Activated B cell treated with CpG ODN at 0.5 μM for 24 hours (primary cell): ENCODE results near the gene MSI2. TPM values are rescaled to one million over a fixed set of nuclear protein-coding genes. Genes with fewer than 3 reads are reported as not detected.

ENCODE experiments used
- ATAC-seq: fragments of 200-7000 bp; cut with Tn5 transposase; one replicate; pipeline ENCODE4 v1.10.0; 2021; ENCODE audit warnings: low read depth, mild to moderate bottlenecking, moderate library complexity
- CTCF ChIA-PET: fragments of 350-600 bp; sonication (Branson Sonifier 250); formaldehyde crosslinking; loops from one replicate; lab custom pipeline; 2021; ENCODE audit warnings: antibody characterized with exemption; lab: Charles Lee
- POLR2A ChIA-PET: fragments of 350-600 bp; sonication (Branson Sonifier 250); formaldehyde crosslinking; loops from one replicate; lab custom pipeline; 2021; ENCODE audit warnings: antibody characterized with exemption; lab: Charles Lee
- DNase-seq: peaks from one replicate; pipeline ENCODE4 v3.0.0; 2022
- H3K27ac Mint-ChIP-seq: one replicate; pipeline ENCODE4 v1.8.0; 2020; ENCODE audit warnings: mixed read lengths
- H3K27me3 Mint-ChIP-seq: one replicate; pipeline ENCODE4 v1.8.0; 2021; ENCODE audit warnings: mixed read lengths
- H3K36me3 Mint-ChIP-seq: one replicate; pipeline ENCODE4 v1.8.0; 2021; ENCODE audit warnings: low read depth, mixed read lengths
- H3K4me1 Mint-ChIP-seq: one replicate; pipeline ENCODE4 v1.8.0; 2021; ENCODE audit warnings: mixed read lengths
- H3K4me3 Mint-ChIP-seq: one replicate; pipeline ENCODE4 v1.8.0; 2020; ENCODE audit warnings: mild to moderate bottlenecking, mixed read lengths
- H3K9me3 Mint-ChIP-seq: one replicate; pipeline ENCODE4 v1.8.0; 2020; ENCODE audit warnings: mixed read lengths
- CTCF ChIP-seq: fragments of 200-600 bp; IDR thresholded peaks from one replicate; pipeline ENCODE4 v1.8.0; 2022; ENCODE audit warnings: antibody characterized with exemption, mild to moderate bottlenecking
- intact Hi-C: fragments of 100-400 bp; cut with micrococcal nuclease; formaldehyde crosslinking; loops from one replicate; pipeline ENCODE4 v1.15.1; 2024
- total RNA-seq: library from RNA; stranded (reverse); gene quantifications from 2 replicates; pipeline ENCODE4 v1.2.3, GENCODE V29; 2022

Gene MSI2
- total RNA-seq, 1 donor from 2014 or later: 102 TPM

GRCh38 chr17:57290981-57291380, 34.7 kb downstream of the MSI2 start:
- no peak for TF ChIP-seq CTCF
- Mint-ChIP-seq H3K9me3 (no peaks in the 10 kb centered on the region), H3K27me3 (no peaks in the 10 kb centered on the region), H3K27ac (no peak overlapping the region), H3K4me1 (peaks cover 34% of the 10 kb centered on the region), H3K36me3 (peaks cover 39% of the 10 kb centered on the region), H3K4me3 (no peak overlapping the region)
- ATAC-seq (no peak), DNase-seq (no peak)
- ChIA-PET CTCF (no interaction called here), POLR2A (no interaction called here)
- intact Hi-C loops: no loop called here

- Mint-ChIP-seq H3K4me1 (peaks cover 29% of the 10 kb centered on the region), H3K36me3 (peaks cover 39% of the 10 kb centered on the region), H3K9me3 (no peaks in the 10 kb centered on the region)
These were observed 35.8 kb downstream of the MSI2 start for GRCh38 chr17:57292091-57292490.

GRCh38 chr17:57293077-57293476, 36.8 kb downstream of the MSI2 start:
- Mint-ChIP-seq H3K4me3 (no peak overlapping the region), H3K4me1 (peaks cover 29% of the 10 kb centered on the region), H3K36me3 (peaks cover 47% of the 10 kb centered on the region), H3K27me3 (no peaks in the 10 kb centered on the region), H3K9me3 (no peaks in the 10 kb centered on the region), H3K27ac (no peak overlapping the region)
- POLR2A ChIA-PET: no interaction called here
- DNase-seq (no peak), ATAC-seq (no peak)
- intact Hi-C loops: no loop called here
- TF ChIP-seq CTCF: no peak
- CTCF ChIA-PET: no interaction called here

More at GRCh38 chr17:57292091-57292490, 35.8 kb downstream of the MSI2 start:
- ATAC-seq (no peak), DNase-seq (no peak)
- no peaks in the 10 kb centered on the region for H3K27me3 Mint-ChIP-seq
- ChIA-PET CTCF (no interaction called here), POLR2A (no interaction called here)
- no peak overlapping the region for H3K4me3 Mint-ChIP-seq
- intact Hi-C loops: no loop called here
- no peak overlapping the region for H3K27ac Mint-ChIP-seq
- no peak for TF ChIP-seq CTCF

- Mint-ChIP-seq H3K27me3 (no peaks in the 10 kb centered on the region), H3K36me3 (peaks cover 58% of the 10 kb centered on the region), H3K4me1 (peaks cover 22% of the 10 kb centered on the region), H3K4me3 (no peak overlapping the region), H3K9me3 (no peaks in the 10 kb centered on the region), H3K27ac (no peak overlapping the region)
- ATAC-seq (no peak), DNase-seq (no peak)
- POLR2A ChIA-PET: no interaction called here
- intact Hi-C loops: no loop called here
- CTCF ChIA-PET: no interaction called here
- TF ChIP-seq CTCF: no peak
These were observed 37.8 kb downstream of the MSI2 start for GRCh38 chr17:57294101-57294500.

GRCh38 chr17:57294629-57295501, 38.5 kb downstream of the MSI2 start:
- H3K4me1 Mint-ChIP-seq: peaks cover 17% of the 10 kb centered on the region
- no peak overlapping the region for H3K4me3 Mint-ChIP-seq
- ChIA-PET CTCF (no interaction called here), POLR2A (no interaction called here)
- no peak for TF ChIP-seq CTCF
- DNase-seq (no peak), ATAC-seq (no peak)
- H3K36me3 Mint-ChIP-seq: peaks cover 55% of the 10 kb centered on the region
- H3K9me3 Mint-ChIP-seq: no peaks in the 10 kb centered on the region
- no peaks in the 10 kb centered on the region for H3K27me3 Mint-ChIP-seq
- intact Hi-C loops: no loop called here
- no peak overlapping the region for H3K27ac Mint-ChIP-seq
